ENCODE results near the gene CREBBP.

- no peak for TF ChIP-seq POLR2A (IDR thresholded peaks at IDR 0.05; ENCODE audit: low read depth)
- no peak for TF ChIP-seq CTCF (IDR thresholded peaks at IDR 0.05)
- TF ChIP-seq POLR2AphosphoS5 (IDR thresholded peaks at IDR 0.05): no peak
Measured at GRCh38 chr16:3774819-3775218, 105.7 kb downstream of the CREBBP start.
